ENCODE measurements around the gene GAPT. TPM values are rescaled to one million over a fixed set of nuclear protein-coding genes. Genes with fewer than 3 reads are reported as not detected.
"Not testable (repeated sequence)": the region's sequence is repeated elsewhere in the genome, so short reads cannot be mapped to it uniquely, and the experiment has no call there.

Gene GAPT
- total RNA-seq, 1 donor from 2014 or later: not detected

DNA sequence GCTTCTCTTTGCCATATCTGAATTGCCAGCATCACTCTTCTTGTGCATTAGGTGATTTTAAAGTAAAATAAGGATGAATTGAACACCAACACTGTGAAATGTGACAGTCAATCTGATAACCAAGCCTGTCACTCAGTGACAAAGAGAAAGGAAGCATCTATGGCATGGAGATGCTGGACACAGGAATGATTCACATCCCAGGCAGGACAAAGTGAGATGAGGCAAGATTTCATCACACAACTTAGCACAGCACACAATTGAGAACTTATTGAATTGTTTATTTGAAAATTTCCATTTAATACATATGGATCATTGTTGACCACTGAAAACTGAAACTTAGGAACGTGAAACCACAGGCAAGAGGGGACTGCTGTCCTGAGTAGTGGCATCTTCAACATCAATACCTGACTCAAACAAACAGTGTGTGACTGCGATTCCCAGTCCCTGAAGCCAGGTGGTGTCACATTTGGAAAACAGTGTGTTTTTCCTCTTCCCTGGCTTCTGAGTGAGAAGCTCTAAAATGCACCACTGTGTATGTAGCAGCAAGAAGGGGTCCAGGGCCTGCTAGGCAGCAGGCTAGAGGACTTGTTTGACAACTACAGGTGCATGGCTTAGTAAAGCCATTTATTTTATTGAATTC lies 10.7 kb downstream of the GAPT start:
- H3K36me3 Mint-ChIP-seq (ENCODE audit: low read depth): no peaks in the 10 kb centered on the region
- peaks cover 4% of the 10 kb centered on the region for H3K27me3 Mint-ChIP-seq
- H3K9me3 Mint-ChIP-seq: no peaks in the 10 kb centered on the region
- intact Hi-C loops (cut with micrococcal nuclease): no loop called here
- H3K27ac Mint-ChIP-seq: no peak overlapping the region
- H3K4me1 Mint-ChIP-seq: peaks cover 8% of the 10 kb centered on the region
- H3K4me3 Mint-ChIP-seq: no peak overlapping the region
- no peak for DNase-seq

GRCh38 chr5:58503390-58504046 lies 12.3 kb downstream of the GAPT start:
- H3K27ac Mint-ChIP-seq: no peak overlapping the region
- DNase-seq: no peak
- no peaks in the 10 kb centered on the region for H3K9me3 Mint-ChIP-seq
- peaks cover 4% of the 10 kb centered on the region for H3K27me3 Mint-ChIP-seq
- H3K36me3 Mint-ChIP-seq (ENCODE audit: low read depth): no peaks in the 10 kb centered on the region
- peaks cover 8% of the 10 kb centered on the region for H3K4me1 Mint-ChIP-seq
- H3K4me3 Mint-ChIP-seq: no peak overlapping the region
- intact Hi-C loops (cut with micrococcal nuclease): no loop called here

DNA sequence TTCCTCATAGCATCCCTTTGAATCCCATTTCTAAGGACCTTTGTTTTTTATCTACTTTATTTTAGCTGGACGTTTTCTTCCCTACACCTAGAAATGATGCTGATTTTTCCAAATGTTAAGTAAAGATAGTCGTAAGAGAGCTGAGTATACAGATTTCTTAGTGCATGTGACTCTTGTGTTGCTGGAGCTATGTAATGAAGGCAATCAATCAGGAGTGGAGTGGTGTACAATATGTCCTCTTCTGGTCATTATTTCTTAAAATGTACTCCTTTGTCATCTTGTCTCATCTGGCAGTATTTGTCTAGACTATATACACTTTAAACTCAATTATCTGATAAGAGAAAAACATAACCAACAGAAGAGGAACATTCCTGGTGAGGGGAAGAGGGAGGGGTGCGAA lies 13.5 kb downstream of the GAPT start:
- no peak overlapping the region for H3K27ac Mint-ChIP-seq
- peaks cover 6% of the 10 kb centered on the region for H3K27me3 Mint-ChIP-seq
- H3K4me1 Mint-ChIP-seq: peaks cover 6% of the 10 kb centered on the region
- no peak overlapping the region for H3K4me3 Mint-ChIP-seq
- no peaks in the 10 kb centered on the region for H3K9me3 Mint-ChIP-seq
- no peaks in the 10 kb centered on the region for H3K36me3 Mint-ChIP-seq (ENCODE audit: low read depth)
- intact Hi-C loops (cut with micrococcal nuclease): no loop called here
- no peak for DNase-seq

GRCh38 chr5:58505502-58505901 lies 14.3 kb downstream of the GAPT start:
- no peaks in the 10 kb centered on the region for H3K36me3 Mint-ChIP-seq (ENCODE audit: low read depth)

GRCh38 chr5:58505971-58506640 lies 14.9 kb downstream of the GAPT start:
- Mint-ChIP-seq H3K27me3 (peaks cover 8% of the 10 kb centered on the region), H3K9me3 (no peaks in the 10 kb centered on the region), H3K4me1 (no peaks in the 10 kb centered on the region), H3K27ac (no peak overlapping the region), H3K4me3 (no peak overlapping the region), H3K36me3 (ENCODE audit: low read depth) (no peaks in the 10 kb centered on the region)
- DNase-seq: no peak
- intact Hi-C loops (cut with micrococcal nuclease): no loop called here

More at GRCh38 chr5:58505502-58505901, 14.3 kb downstream of the GAPT start:
- no peak overlapping the region for H3K27ac Mint-ChIP-seq
- no peaks in the 10 kb centered on the region for H3K9me3 Mint-ChIP-seq
- H3K4me1 Mint-ChIP-seq: no peaks in the 10 kb centered on the region
- DNase-seq: no peak
- H3K4me3 Mint-ChIP-seq: no peak overlapping the region
- intact Hi-C loops (cut with micrococcal nuclease): no loop called here
- peaks cover 6% of the 10 kb centered on the region for H3K27me3 Mint-ChIP-seq

- Mint-ChIP-seq H3K9me3 (no peaks in the 10 kb centered on the region), H3K27me3 (peaks cover 13% of the 10 kb centered on the region), H3K36me3 (ENCODE audit: low read depth) (no peaks in the 10 kb centered on the region), H3K4me1 (no peaks in the 10 kb centered on the region), H3K27ac (no peak overlapping the region), H3K4me3 (no peak overlapping the region)
- intact Hi-C loops (cut with micrococcal nuclease): no loop called here
- DNase-seq: no peak
These were observed 16.5 kb downstream of the GAPT start for GRCh38 chr5:58507715-58508114.

DNA sequence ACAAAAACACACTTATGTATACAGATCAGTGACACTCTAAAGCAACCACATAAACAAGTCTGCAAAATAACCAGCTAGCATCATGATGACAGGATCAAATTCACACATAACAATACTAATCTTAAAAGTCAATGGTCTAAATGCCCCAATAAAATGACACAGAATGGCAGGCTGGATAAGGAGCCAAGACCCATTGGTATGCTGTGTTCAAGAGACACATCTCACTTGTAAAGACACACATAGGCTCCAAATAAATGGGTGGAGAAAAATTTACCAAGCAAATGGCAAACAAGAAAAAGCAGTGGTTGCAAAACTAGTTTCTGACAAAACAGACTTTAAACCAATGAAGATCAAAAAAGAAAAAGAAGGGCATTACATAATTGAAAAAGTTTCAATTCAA lies 26.0 kb downstream of the GAPT start:
- Mint-ChIP-seq H3K4me1 (no peaks in the 10 kb centered on the region), H3K27ac (no peak overlapping the region), H3K36me3 (ENCODE audit: low read depth) (no peaks in the 10 kb centered on the region), H3K9me3 (peaks cover 14% of the 10 kb centered on the region), H3K27me3 (peaks cover 3% of the 10 kb centered on the region), H3K4me3 (no peak overlapping the region)
- DNase-seq: no peak
- intact Hi-C loops (cut with micrococcal nuclease): no loop called here

GRCh38 chr5:58523956-58524355 lies 32.7 kb downstream of the GAPT start:
- no peak for DNase-seq
- H3K36me3 Mint-ChIP-seq (ENCODE audit: low read depth): no peaks in the 10 kb centered on the region
- no peak overlapping the region for H3K27ac Mint-ChIP-seq
- H3K27me3 Mint-ChIP-seq: peaks cover 3% of the 10 kb centered on the region
- intact Hi-C loops (cut with micrococcal nuclease): no loop called here
- no peak overlapping the region for H3K4me3 Mint-ChIP-seq
- no peaks in the 10 kb centered on the region for H3K4me1 Mint-ChIP-seq
- peaks cover 4% of the 10 kb centered on the region for H3K9me3 Mint-ChIP-seq

DNA sequence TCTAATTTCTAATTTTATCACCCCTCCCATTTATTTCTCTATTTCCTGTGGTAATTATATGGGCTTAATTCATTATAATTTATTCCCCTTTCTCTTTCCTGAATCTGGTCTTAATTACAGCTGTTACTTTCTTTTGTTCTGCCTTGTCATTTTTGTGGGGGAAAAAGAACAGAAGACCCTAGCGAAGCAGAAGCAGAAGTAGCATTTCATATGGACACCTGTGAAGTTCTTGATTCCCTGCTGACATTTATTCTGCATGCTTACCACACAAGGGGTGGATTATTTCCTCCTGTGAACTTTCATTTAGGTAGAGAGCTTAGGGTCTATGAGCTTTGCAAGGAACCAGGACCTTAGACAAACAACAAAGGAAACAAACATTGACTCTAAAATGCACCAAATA lies 33.3 kb downstream of the GAPT start:
- intact Hi-C loops (cut with micrococcal nuclease): no loop called here
- no peak overlapping the region for H3K4me3 Mint-ChIP-seq
- H3K27me3 Mint-ChIP-seq: no peaks in the 10 kb centered on the region
- no peak overlapping the region for H3K27ac Mint-ChIP-seq
- H3K36me3 Mint-ChIP-seq (ENCODE audit: low read depth): no peaks in the 10 kb centered on the region
- no peaks in the 10 kb centered on the region for H3K9me3 Mint-ChIP-seq
- DNase-seq: no peak
- H3K4me1 Mint-ChIP-seq: no peaks in the 10 kb centered on the region

GRCh38 chr5:58530942-58531490 lies 39.8 kb downstream of the GAPT start:
- Mint-ChIP-seq H3K27ac (no peak overlapping the region), H3K4me1 (no peaks in the 10 kb centered on the region)
- intact Hi-C loops (cut with micrococcal nuclease): no loop called here

DNA sequence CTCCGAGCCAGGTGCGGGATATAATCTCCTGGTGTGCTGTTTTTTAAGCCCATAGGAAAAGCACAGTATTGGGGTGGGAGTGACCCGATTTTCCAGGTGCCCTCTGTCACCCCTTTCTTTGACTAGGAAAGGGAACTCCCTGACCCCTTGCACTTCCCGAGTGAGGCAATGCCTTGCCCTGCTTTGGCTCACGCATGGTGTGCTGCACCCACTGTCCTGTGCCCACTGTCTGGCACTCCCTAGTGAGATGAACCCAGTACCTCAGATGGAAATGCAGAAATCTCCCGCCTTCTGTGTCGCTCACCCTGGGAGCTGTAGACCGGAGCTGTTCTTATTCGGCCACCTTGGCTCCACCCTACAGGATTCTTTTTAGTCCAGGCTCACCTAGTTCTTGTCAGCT lies 50.7 kb downstream of the GAPT start:
- H3K27ac Mint-ChIP-seq; H3K4me1 Mint-ChIP-seq; intact Hi-C loops (cut with micrococcal nuclease); DNase-seq; H3K9me3 Mint-ChIP-seq; H3K27me3 Mint-ChIP-seq; H3K4me3 Mint-ChIP-seq; H3K36me3 Mint-ChIP-seq (ENCODE audit: low read depth): not testable (repeated sequence)

More at GRCh38 chr5:58530942-58531490, 39.8 kb downstream of the GAPT start:
- no peak for DNase-seq
- no peak overlapping the region for H3K4me3 Mint-ChIP-seq
- no peaks in the 10 kb centered on the region for H3K9me3 Mint-ChIP-seq
- no peaks in the 10 kb centered on the region for H3K36me3 Mint-ChIP-seq (ENCODE audit: low read depth)
- peaks cover 1% of the 10 kb centered on the region for H3K27me3 Mint-ChIP-seq

GRCh38 chr5:58542709-58543108 lies 51.5 kb downstream of the GAPT start:
- H3K4me1 Mint-ChIP-seq: peaks cover 2% of the 10 kb centered on the region
- H3K27ac Mint-ChIP-seq: no peak overlapping the region
- no peak overlapping the region for H3K4me3 Mint-ChIP-seq
- DNase-seq: no peak
- no peaks in the 10 kb centered on the region for H3K36me3 Mint-ChIP-seq (ENCODE audit: low read depth)
- no peaks in the 10 kb centered on the region for H3K9me3 Mint-ChIP-seq
- intact Hi-C loops (cut with micrococcal nuclease): no loop called here
- no peaks in the 10 kb centered on the region for H3K27me3 Mint-ChIP-seq

DNA sequence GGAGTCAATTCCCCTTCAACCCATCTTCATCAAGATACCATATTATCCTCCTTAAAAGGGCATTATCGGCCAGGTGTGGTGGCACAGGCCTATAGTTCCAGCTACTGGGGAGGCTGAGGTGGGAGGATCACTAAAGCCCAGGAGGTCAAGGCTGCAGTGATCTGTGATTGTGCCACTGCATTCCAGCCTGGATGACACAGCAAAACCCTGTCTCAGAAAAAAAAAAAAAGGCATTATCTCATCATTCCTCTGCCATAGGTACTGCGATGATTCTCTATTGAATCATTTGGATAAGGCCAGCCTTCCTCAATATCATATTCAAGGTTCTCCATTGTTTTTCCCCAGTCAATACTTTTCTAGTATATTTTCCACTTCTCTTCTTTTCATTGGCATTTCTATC lies 52.5 kb downstream of the GAPT start:
- Mint-ChIP-seq H3K9me3 (no peaks in the 10 kb centered on the region), H3K36me3 (ENCODE audit: low read depth) (no peaks in the 10 kb centered on the region), H3K4me1 (peaks cover 2% of the 10 kb centered on the region), H3K4me3 (no peak overlapping the region), H3K27ac (no peak overlapping the region), H3K27me3 (no peaks in the 10 kb centered on the region)
- no peak for DNase-seq
- intact Hi-C loops (cut with micrococcal nuclease): no loop called here

GRCh38 chr5:58544195-58544594 lies 53.0 kb downstream of the GAPT start:
- DNase-seq: no peak
- no peaks in the 10 kb centered on the region for H3K27me3 Mint-ChIP-seq
- H3K27ac Mint-ChIP-seq: no peak overlapping the region
- no peaks in the 10 kb centered on the region for H3K36me3 Mint-ChIP-seq (ENCODE audit: low read depth)
- peaks cover 2% of the 10 kb centered on the region for H3K4me1 Mint-ChIP-seq
- no peak overlapping the region for H3K4me3 Mint-ChIP-seq
- no peaks in the 10 kb centered on the region for H3K9me3 Mint-ChIP-seq
- intact Hi-C loops (cut with micrococcal nuclease): no loop called here

Data from activated CD4-positive, alpha-beta T cell treated with anti-CD3 and anti-CD28 coated beads, Interleukin-2, amount 10 ng/mL, durations not matched to agents 24 days and 14 days (primary cell).